Esophagus squamous epithelium (tissue), 5 donors: ENCODE results near the gene RPGRIP1L. TPM values are rescaled to one million over a fixed set of nuclear protein-coding genes. Genes with fewer than 3 reads are reported as not detected.

Source experiments
- DNase-seq: peaks from one replicate; lab custom pipeline; 2025; lab: John Stamatoyannopoulos, UW
- H3K27ac ChIP-seq, 4 donors: fragments of 200-600 bp; sonication (generic); one replicate each; pipeline ENCODE4 v1.5.1; 2016 to 2019; ENCODE audit warnings: mild to moderate bottlenecking in 1 of 4
- H3K27me3 ChIP-seq, 4 donors: fragments of 200-600 bp; sonication (generic); 1 replicate in 3 of 4; 2 replicates in 1 of 4; pipeline versions ENCODE4 v1.5.1 to v1.6.0; 2017 to 2021; ENCODE audit warnings: antibody characterized with exemption in 1 of 4
- H3K36me3 ChIP-seq, 3 donors: fragments of 200-600 bp; sonication (generic); one replicate each; pipeline ENCODE4 v1.5.1; 2016 to 2019
- H3K4me1 ChIP-seq, 3 donors: fragments of 200-600 bp; sonication (generic); one replicate each; pipeline ENCODE4 v1.5.1; 2017 to 2019
- H3K4me3 ChIP-seq, 4 donors: fragments of 200-600 bp; sonication (generic); 1 replicate in 3 of 4; 2 replicates in 1 of 4; pipeline ENCODE4 v1.5.1; 2016 to 2019; ENCODE audit warnings: mild to moderate bottlenecking in 2 of 4, moderate library complexity in 1 of 4
- H3K9me3 ChIP-seq, 3 donors: fragments of 200-600 bp; sonication (generic); one replicate each; pipeline ENCODE4 v1.5.1; 2016 to 2019
- POLR2A ChIP-seq, 4 donors: fragments of 450-650 bp; IDR thresholded peaks; one replicate each; pipeline ENCODE4 v1.6.1; 2017; ENCODE audit warnings: antibody characterized with exemption in 4 of 4, mild to moderate bottlenecking in 4 of 4, moderate library complexity in 3 of 4
- WGBS, 2 donors: methylation state at CpG; one replicate each; pipeline ENCODE4 v1.1.5; 2018; 5-methylcytosine and 5-hydroxymethylcytosine counted together
- intact Hi-C: fragments of 100-400 bp; cut with DNase I; formaldehyde crosslinking; loops from one replicate; pipeline ENCODE4 v1.15.0; 2022
- total RNA-seq, 4 donors: library from RNA; depleted of rRNA; stranded (reverse); fragments of >200 nt; gene quantifications; one replicate each; pipeline ENCODE4 v1.1.0, GENCODE V29; 2016
- TF ChIP-seq, protein P1 (sequence below), 6 experiments: fragments of 450-650 bp in 4 of 6; fragments of 200-600 bp in 2 of 6; sonication (generic) in 2 of 6; IDR thresholded peaks; one replicate each; pipeline ENCODE4 v1.5.1; 2016 to 2019; ENCODE audit warnings: antibody characterized with exemption in 6 of 6, mild to moderate bottlenecking in 4 of 6, moderate library complexity in 4 of 6
- donor health status: DM: yes; HTN: yes; CAD: no.

RPGRIP1L gene
- total RNA-seq, 4 donors from 2014 or later, result 1.2 to 3.9 (median 3.7) TPM

DNA sequence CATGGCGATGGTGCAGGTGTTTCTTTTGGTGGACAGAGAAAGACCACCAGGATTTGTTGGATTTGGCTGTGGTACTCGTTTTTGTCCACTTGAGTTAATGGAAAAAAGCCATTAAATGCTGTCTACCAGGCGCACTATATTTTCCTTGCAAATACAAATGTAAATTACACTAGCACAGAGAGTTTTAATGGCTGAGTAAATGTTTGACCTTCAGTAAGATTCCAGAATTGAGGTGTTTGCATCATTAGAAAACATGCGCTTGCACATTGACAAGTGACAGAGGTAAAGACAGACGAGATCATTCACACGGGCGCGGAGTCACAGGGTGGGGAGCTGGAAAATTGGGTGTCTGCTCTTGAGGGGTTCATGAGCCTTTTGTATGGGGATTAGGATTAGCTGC, 147.1 kb downstream of the RPGRIP1L start:
- no peak for TF ChIP-seq POLR2A (IDR thresholded peaks at IDR 0.05)
- TF ChIP-seq, protein P1, sequence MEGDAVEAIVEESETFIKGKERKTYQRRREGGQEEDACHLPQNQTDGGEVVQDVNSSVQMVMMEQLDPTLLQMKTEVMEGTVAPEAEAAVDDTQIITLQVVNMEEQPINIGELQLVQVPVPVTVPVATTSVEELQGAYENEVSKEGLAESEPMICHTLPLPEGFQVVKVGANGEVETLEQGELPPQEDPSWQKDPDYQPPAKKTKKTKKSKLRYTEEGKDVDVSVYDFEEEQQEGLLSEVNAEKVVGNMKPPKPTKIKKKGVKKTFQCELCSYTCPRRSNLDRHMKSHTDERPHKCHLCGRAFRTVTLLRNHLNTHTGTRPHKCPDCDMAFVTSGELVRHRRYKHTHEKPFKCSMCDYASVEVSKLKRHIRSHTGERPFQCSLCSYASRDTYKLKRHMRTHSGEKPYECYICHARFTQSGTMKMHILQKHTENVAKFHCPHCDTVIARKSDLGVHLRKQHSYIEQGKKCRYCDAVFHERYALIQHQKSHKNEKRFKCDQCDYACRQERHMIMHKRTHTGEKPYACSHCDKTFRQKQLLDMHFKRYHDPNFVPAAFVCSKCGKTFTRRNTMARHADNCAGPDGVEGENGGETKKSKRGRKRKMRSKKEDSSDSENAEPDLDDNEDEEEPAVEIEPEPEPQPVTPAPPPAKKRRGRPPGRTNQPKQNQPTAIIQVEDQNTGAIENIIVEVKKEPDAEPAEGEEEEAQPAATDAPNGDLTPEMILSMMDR (IDR thresholded peaks at IDR 0.05), result no peak
- Histone ChIP-seq H3K36me3 (no peaks in the 10 kb centered on the region), H3K27ac (no peak overlapping the region), H3K4me1 (peaks cover 0 to 16% (median 0%) of the 10 kb centered on the region in 3 donors), H3K27me3 (peaks cover 0 to 16% (median 0%) of the 10 kb centered on the region in 4 donors), H3K9me3 (no peaks in the 10 kb centered on the region), H3K4me3 (no peak overlapping the region)
- no peak for DNase-seq
- 90 to 93% methylated on average over 8 of the region's 8 CpGs for WGBS, 2 donors
- intact Hi-C loops, result no loop called here

DNA sequence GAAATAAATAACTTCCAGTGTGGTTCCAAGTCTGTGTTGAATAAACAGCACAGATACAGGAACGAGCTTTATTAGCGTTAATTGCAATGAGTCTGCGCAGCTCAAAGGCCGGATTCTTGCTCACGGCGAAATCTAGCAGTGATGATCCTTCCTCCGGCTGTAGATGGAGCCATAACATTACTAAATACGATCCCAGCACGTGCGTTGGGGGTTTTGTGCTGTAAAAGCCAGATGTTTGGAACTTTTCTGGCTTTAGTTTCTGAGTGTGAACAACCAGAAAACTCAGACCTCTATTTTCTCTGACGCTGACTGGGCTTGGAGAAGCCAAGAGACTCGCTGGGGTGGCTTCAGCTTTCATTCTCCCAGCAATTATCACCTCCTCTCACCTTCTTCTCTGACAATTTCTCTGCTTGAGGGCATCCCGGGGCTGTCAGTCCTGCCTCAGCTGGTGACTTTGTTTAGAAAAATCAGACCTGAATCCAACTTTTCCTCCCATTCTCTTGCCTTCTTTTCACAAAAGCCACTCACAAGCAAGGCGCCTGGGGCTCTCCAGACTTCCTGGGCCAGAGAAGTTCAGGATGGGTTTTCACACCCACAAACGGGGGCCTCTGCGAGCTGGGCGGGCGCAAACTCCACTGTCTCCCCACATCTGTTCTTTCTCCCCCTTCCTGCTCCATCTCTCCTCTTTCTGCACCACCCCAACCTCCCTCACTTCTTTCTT, 153.5 kb downstream of the RPGRIP1L start:
- WGBS, 2 donors, result 17 to 19% methylated on average over 18 of the region's 18 CpGs
- H3K27ac ChIP-seq, result no peak overlapping the region
- H3K36me3 ChIP-seq, result no peaks in the 10 kb centered on the region
- H3K9me3 ChIP-seq, result no peaks in the 10 kb centered on the region
- TF ChIP-seq POLR2A (IDR thresholded peaks at IDR 0.05), result no peak
- TF ChIP-seq, protein P1 (IDR thresholded peaks at IDR 0.05), result peak; percentile 50 to 68 (median 56)
- no peak overlapping the region for H3K4me3 ChIP-seq
- no peak for DNase-seq
- H3K4me1 ChIP-seq, result peaks cover 5 to 28% (median 6%) of the 10 kb centered on the region in 3 donors
- H3K27me3 ChIP-seq, result peaks cover 0 to 43% (median 0%) of the 10 kb centered on the region in 4 donors
- intact Hi-C loops, result no loop called here

Other genes starting within 250 kb of the RPGRIP1L start
- 10 to 100 TPM; 34.3 to 46.8 (median 39.4) TPM for gene AKTIP, start 200.7 kb downstream of the RPGRIP1L start, total RNA-seq
- 10 to 100 TPM; 29.0 to 64.1 (median 48.1) TPM for gene FTO, start 297 bp upstream of the RPGRIP1L start, total RNA-seq